HepG2 (cell line): Measurements from ENCODE around the gene MTCH2. TPM values are rescaled to one million over a fixed set of nuclear protein-coding genes. Genes with fewer than 3 reads are reported as not detected.

Experiments used
- ATF5 ChIP-seq: sonication (generic); formaldehyde crosslinking; IDR thresholded peaks from 2 replicates; pipeline ENCODE4 v1.4.0; 2020; ENCODE audit warnings: mild to moderate bottlenecking, low read depth, missing genetic modification reagents
- GMEB2 ChIP-seq: IDR thresholded peaks from 2 replicates; pipeline ENCODE4 v1.6.1; 2016; ENCODE audit warnings: missing biosample characterization, missing genetic modification reagents, low read depth
- HMGXB3 ChIP-seq: sonication (generic); formaldehyde crosslinking; IDR thresholded peaks from 2 replicates; pipeline ENCODE4 v1.4.0; 2020; ENCODE audit warnings: missing genetic modification reagents, borderline replicate concordance
- MYC ChIP-seq: sonication (generic); formaldehyde crosslinking; IDR thresholded peaks from 2 replicates; pipeline ENCODE4 v1.9.0; 2021; ENCODE audit warnings: missing genetic modification reagents, borderline replicate concordance
- SMAD1 ChIP-seq: sonication (generic); formaldehyde crosslinking; IDR thresholded peaks from 2 replicates; pipeline ENCODE4 v1.4.0; 2020; ENCODE audit warnings: missing genetic modification reagents, low read depth, mild to moderate bottlenecking, borderline replicate concordance
- SP4 ChIP-seq: sonication (generic); formaldehyde crosslinking; IDR thresholded peaks from 2 replicates; pipeline ENCODE4 v1.8.1; 2023; ENCODE audit warnings: mild to moderate bottlenecking, missing genetic modification reagents
- ZC3H4 ChIP-seq: sonication (generic); formaldehyde crosslinking; IDR thresholded peaks from 2 replicates; pipeline ENCODE4 v1.4.0; 2020; ENCODE audit warnings: missing genetic modification reagents, borderline replicate concordance
- ZGPAT ChIP-seq: IDR thresholded peaks from 2 replicates; pipeline ENCODE4 v1.6.1; 2016; ENCODE audit warnings: mild to moderate bottlenecking
- ZNF407 ChIP-seq: sonication (generic); formaldehyde crosslinking; IDR thresholded peaks from one replicate; pipeline ENCODE4 v1.5.1; 2020; ENCODE audit warnings: mild to moderate bottlenecking, missing genetic modification reagents; ENCODE audit errors: not compliant biosample characterization
- ZNF501 ChIP-seq: sonication (generic); formaldehyde crosslinking; IDR thresholded peaks from 2 replicates; pipeline ENCODE4 v1.5.1; 2020; ENCODE audit warnings: mild to moderate bottlenecking, moderate library complexity, missing genetic modification reagents
- ZNF547 ChIP-seq: sonication (generic); formaldehyde crosslinking; IDR thresholded peaks from 2 replicates; pipeline ENCODE4 v1.5.1; 2020; ENCODE audit warnings: mild to moderate bottlenecking, missing genetic modification reagents
- polyA plus RNA-seq, 8 experiments: library from polyadenylated mRNA; depleted of rRNA in 3 of 8; stranded (reverse) in 7 of 8; unstranded in 1 of 8; fragments of >200 nt; fragmentation: Illumina TruSeq in 4 of 8; extraction: Trizol in 4 of 8; gene quantifications; 2 replicates each; pipeline versions ENCODE4 v1.2.1 to v1.2.3, GENCODE V29; 2011 to 2016; ENCODE audit warnings: low read depth in 4 of 8, missing spikeins in 1 of 8, mixed read lengths in 1 of 8; ENCODE audit not compliant: insufficient read depth in 1 of 8
- total RNA-seq, 5 experiments: library from RNA; depleted of rRNA; stranded (reverse); fragments of >200 nt; fragmentation: Illumina TruSeq; extraction: Trizol; gene quantifications; 2 replicates each; pipeline ENCODE4 v1.2.3, GENCODE V29; 2016; ENCODE audit warnings: low read depth in 1 of 5

Gene MTCH2
- total and polyA plus RNA-seq, 2 of the 13 experiments (the other 11 are each of a cell fraction or from before 2014, with no cell fraction given), result 112 to 272 TPM

GRCh38 chr11:47642099-47642855 lies at the start of gene MTCH2 (continued):
- TF ChIP-seq ZNF407 (CRISPR knock-in tag) (peak; percentile 65), MYC (CRISPR knock-in tag) (peak; percentile 84), HMGXB3 (CRISPR knock-in tag) (peak; percentile 84), ZNF501 (CRISPR knock-in tag) (peak; percentile 93), SMAD1 (CRISPR knock-in tag) (peak; percentile 93; the same call in 1 of the 2 replicates), ATF5 (no peak), GMEB2 (CRISPR knock-in tag) (peak; percentile 88), ZNF547 (CRISPR knock-in tag) (peak; percentile 90), ZGPAT (CRISPR knock-in tag) (peak; percentile 90), SP4 (CRISPR knock-in tag) (peak; percentile 93), ZC3H4 (CRISPR knock-in tag) (peak; percentile 61; the same call in 1 of the 2 replicates)
